Iris pigment epithelial cell (primary cell): ENCODE data around the gene FGD3.

Experiments used
- DNase-seq: peaks from one replicate; pipeline ENCODE4 v3.0.0-alpha.2; 2011; ENCODE audit warnings: low read depth

The FGD3 gene

DNA sequence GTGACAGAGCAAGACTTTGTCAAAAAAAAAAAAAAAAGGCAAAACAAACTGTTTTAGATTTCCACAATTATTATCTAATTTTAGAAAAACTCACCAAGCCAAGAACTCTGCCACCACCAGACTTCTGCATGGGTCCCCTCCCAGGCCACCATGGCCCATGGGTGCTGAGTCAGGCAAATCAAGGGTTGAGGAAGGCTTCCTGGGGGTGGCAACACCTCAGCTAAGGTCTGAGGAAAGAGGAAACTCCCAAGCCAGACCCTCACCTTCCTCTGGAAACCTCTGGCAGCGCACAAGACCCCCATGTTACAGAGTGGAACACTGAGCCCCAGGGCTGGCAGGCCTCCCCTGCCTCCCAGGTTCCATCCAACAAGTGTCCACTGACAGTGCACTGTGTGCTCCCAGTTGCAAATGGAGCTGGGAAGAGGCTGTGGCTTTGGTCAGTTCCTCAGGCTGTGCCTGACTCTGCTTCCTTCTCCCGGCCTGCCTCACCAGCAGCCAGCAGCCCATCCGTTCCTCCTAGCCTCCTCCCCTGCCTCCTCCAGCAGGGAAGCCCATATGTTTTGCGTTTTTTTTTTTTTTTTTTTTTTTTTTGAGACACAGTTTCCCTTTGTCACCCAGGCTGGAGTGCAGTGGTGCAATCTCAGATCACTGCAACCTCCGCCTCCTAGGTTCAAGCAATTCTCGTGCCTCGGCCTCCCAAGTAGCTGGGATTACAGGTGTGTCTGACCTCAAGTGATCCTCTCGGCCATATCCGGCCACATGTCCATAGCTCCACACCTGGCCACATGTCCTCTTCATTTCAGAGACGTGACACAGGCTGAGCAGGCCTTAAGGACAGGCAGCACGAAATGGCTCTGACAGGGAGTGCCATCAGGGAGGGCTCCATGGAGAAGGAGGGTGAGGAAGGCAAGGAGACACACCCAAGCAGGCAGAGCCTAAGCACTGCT, 107.7 kb downstream of the FGD3 start:
- DNase-seq, result no peak

DNA sequence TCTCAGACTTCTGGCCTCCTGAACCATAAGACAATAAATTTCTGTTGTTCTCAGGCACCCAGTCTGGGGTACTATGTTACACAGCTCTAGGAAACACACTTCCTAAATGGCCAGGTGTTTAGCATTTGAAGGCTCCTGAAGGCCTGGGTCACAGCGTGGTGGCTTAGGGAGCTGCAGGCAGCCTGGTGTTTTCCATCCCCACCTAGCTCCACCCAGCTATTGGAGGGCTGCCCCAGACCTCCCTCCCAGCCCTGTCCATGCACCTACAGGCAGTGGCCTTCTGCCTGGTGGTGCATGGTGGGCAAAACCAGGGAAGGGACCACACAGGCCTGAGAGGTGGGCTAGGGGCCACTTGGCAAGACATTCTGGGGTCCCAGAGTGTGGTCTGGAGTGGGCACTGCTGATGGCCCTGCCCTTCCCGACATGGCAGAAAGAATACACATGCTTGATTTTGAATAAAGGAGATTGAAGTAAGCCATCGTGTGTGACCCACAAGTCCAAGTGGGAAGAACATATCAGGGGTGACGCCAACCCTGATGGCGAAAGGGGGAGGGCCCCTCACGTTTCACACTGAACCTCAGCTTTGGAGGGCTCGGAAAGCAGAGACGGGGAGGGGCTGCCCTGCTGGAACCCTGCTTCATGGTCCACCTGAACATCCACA, 109.8 kb downstream of the FGD3 start:
- DNase-seq, result no peak

DNA sequence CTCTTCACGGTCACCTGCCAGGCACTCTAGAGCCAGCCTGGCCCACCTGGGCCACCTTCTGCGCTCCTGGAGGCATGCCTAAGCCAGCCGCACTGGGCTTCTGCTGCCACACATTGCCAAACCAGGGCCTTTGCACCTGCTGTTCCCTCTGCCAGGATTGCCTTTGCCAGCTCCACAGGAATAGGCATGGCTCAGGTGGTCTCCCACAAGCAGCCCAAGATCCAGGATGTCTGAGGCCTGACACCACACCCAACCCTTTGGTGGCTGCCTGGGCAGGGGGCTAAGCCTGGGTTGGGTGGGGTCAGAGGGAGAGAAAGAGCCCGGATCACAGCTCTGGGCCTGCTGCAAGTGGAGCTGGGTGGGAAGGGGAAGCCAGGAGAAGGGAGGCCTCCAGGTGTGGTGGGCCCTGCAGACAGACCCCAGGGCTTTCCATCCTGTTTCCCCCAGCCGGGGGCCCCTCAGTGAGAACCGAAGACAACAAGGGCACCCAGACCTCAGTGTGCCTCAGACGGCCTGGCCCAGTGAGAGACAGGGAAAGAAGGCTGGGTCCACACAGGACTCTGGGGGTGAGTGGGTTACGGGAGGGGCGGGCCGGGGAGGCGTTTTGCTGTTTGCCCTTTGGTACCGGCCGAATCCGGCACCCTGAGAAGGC, 110.5 kb downstream of the FGD3 start:
- no peak for DNase-seq

DNA sequence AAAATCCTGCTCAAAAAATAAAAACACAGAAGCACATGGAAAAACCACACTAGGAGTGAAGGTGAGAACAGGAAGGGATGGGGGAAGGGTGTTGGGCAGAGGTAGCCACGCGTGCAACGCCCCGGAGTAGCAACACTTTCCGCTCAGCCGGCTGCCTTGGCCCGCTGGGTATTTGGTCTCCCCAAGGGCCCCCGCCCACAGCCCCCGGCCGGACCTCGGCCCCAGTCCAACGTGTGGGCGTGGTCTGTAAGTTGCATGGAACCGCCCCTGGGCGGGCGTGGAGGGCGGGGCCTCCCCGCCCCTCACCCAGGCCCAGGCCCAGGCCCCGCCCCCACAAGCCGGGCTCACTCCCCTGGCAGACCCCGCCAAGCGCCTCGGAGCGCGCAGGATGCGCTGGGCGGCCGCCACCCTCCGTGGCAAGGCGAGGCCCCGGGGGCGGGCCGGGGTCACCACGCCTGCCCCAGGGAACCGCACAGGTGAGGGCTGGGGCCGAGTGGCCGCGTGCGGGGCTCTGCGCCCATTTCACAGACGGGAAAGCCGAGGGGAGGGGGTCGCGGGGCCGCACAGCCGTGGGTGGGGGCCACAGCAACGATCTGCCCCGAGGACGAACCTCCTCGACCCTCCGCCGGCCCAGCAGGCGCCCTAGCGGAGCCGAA, 111.2 kb downstream of the FGD3 start, which contains the start of gene SUSD3:
SUSD3 (plus strand) TSS at position 347 of the 656 bp plus-strand sequence; CDS start at position 389, 42 bp downstream.
- no peak for DNase-seq

DNA sequence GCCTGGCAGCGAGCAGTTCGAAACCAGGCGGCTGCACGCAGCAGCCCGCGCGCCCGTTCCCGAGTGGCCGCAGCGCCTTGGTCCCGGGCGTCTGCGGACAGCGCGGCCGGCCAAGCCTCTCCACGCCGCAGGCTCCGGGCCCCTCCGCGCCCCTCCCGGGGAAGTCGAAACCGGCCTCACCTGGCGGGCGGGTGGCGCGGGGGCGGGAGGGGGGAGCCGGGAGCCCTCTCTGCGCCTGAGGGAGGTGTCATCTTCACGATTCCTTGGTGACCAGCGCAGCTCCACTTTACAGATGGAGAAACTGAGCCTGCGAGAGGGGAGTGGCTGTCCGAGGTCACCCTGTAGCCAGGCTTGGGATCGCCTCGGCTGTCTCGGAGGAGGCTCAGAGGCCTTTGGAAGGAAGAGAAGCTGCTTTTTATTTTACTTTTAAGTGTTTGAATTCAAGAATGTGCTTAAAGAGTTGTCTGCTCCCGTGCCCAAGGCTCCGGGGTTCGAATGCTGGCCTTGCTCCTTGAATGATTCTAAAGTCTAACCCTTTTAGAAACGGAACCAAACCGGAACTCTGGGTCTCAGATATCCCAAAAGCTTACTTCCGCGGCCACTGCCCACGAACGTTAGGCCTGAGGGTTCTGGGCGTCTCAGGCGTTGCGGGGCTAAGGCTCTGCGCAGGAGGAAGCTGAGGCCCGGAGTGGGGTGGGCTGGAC, 111.8 kb downstream of the FGD3 start:
- no peak for DNase-seq

DNA sequence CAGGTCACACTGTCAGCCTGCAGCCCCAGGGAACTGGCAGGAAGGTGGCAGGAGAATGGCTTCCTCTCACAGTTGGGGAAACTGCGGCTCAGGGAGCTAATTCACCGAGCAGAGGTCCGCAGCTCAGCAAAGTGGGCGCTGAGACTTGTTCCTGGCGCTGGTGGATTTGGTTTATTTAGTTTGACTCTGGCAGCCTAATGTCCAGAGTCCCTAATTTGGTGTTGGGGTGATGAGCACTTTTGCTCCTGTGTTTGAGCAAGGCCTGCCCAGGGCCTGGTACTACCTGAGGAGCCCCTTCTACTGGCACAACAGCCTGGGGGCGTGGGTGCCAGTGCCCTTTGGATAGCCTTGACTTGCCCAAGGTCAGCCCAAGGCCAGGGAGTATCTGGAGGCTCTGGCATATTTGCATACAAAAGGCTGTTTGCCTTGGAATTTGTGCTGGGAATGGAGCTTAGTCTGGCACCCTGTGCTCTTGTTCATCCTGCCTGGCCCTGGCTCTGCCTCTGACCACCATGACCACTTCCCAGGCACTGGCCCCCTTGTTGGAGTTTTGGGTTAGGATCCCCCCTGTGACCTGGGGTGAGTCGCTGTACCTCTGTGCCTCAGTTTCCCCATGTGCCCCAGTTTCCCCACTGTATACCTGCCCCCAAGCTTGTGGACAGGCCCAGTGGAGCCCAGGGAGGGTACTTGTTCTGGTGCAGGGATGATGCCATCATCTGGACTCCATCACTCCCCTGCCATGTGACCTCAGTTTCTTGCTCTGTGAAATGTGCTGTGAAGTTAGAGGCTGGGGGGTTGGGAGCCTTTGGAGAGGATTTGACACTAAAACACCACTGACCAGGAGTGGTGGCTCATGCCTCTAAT, 112.6 kb downstream of the FGD3 start:
- no peak for DNase-seq

DNA sequence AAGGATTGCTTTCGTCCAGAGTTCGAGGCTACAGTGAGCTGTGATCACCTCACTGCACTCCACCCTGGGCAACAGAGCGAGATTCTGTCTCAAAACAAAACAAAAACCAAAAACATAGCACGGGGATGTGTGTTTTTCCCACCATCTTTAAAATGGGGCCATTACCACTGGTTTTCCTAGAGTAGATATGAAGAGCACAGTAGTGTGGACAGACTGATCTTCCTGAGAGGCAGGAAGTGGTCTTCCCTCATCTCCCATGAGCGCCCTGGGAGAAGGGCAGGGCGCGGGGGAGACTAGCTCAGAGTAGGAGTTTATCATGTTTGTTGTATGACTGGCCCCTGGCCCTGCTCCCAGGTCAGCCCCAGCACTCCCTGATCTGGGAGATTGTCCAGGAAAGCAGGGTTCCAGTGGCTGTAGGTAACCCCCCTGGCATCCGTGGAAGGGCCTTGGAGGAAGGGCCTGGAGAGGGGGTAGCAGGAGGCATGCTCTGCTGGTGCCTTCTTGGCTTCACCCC, 113.5 kb downstream of the FGD3 start:
- DNase-seq, result peak; percentile 17

DNA sequence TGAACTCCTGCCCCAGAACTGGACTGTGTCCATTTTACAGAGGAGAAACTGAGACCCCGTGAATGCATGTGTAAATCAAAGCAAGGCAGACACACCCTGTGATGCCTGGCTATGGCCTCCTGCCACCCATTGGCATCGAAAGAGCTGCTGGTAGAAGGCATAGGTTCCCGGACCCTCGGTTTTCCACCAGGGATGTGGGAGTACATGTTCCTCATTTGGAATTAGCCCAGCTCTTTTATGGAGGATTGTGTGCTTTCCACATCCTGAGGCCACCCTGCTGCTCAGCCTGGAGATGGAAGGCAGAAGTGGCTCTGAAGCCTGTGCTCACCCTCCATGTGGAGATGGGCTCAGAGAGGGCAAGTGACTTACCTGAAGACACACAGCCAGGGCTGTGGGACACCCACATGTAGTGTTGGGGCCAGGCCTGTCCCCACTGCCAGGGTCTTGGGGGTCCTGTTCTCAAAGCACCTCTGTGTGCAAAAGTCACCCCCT, 114.0 kb downstream of the FGD3 start:
- DNase-seq, result no peak

DNA sequence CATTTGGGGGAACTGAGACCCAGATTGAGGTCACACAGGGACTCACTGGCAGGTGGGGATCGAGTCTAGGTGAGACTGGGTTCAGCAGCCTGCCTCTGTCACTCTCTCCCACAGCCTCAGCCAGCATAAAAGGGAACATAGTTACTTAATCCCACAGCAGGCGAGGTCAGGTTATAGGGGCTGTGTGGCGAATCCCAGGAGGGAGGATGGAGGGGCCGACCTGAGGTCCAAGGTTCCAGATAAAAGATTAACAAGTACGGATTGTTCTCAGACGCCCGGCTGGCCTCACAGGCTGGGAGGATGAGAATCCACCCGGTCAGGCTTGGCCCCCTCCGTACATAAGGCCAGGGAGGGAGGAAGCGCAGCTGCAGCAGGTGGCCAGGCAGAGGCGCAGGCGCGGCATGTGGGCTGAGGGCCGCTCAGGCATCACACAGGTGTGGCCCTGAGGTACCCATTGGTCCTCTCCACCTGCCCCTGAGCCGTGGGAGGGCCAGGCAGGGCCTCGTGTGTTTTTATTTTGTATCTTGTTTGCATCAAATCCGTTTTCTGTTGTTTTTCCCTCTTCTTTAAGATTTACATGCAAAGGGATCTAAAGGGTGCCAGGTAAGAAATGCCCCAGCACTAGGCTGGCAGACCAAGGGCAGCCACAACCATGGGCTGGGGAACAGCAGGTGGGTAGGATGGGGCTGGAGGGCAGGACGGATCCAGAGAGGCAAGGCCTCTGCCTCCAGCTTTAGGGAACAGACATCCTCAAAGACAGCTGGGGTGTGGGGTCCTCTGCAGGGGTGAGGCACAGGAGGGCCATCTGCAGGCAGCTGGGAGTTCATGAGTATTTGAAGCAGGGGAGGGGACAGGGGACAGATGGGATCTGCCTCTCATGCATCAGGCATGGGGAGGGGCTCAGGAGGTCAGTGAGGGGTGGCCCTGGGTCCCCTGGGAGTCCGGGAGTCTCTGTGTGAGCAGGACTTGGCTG, 114.8 kb downstream of the FGD3 start:
- DNase-seq, result no peak

DNA sequence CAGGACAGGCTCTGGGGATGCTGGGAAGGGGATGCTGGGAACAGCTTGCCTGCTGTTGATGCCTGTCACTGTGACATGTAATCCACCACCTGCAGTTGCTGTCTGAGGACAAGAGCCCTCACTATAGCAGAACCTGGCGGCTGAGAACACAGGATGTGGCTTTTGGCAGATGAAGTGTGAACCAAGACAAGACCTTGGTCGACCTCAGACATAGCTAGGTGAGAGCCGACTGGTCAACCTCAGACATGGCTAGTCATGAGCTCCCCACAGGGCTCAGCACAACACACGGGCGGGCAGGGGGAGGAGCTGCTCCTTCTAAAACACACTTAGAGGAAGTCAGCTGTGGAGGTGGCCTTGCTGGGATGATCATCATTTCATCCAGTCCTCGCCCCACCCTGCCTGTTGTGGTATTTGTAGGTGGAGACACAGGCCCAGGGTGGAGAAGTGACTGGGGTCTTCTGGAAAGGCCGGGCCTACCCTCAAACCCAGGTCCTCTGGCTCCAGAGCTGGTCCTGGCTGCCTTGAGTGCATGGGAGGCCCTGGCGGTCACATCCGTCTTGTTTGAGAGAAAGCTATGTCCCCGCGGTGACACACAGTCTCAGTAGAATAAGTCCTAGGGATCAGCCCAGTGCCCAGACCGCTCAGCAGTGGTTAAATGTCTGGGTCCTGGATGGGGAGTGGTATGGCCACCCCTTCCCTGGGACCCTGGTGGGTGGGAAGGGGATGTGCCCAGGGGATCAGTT, 117.2 kb downstream of the FGD3 start:
- peak; percentile 18 for DNase-seq

DNA sequence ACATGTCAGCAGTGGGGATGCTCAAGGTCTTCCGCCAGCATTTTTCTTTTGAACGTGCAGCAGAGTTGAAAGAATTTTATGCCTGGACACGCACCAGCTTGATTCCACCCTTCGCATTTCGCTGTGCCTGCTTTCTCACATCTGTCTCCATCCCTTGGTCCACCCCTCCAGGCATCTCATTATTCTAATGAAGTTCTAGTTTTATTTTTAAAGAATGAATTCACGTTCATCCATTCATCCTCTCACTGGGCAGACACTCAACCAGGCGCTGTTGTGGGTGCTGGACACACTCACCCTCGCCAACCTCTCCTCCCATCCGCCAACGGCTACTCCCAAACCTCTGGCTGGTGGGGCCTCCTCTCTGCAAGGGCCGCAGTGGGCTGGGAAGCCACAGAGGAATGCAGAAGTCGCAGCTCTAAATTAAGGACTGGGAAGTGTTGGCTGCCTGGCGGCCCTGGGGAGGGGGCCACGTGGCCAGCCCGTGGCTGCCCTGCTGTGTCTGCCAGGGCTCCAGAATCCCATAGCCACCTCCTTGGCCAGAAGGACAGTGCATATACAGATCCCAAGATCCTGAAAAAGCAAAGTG, 117.9 kb downstream of the FGD3 start:
- no peak for DNase-seq

DNA sequence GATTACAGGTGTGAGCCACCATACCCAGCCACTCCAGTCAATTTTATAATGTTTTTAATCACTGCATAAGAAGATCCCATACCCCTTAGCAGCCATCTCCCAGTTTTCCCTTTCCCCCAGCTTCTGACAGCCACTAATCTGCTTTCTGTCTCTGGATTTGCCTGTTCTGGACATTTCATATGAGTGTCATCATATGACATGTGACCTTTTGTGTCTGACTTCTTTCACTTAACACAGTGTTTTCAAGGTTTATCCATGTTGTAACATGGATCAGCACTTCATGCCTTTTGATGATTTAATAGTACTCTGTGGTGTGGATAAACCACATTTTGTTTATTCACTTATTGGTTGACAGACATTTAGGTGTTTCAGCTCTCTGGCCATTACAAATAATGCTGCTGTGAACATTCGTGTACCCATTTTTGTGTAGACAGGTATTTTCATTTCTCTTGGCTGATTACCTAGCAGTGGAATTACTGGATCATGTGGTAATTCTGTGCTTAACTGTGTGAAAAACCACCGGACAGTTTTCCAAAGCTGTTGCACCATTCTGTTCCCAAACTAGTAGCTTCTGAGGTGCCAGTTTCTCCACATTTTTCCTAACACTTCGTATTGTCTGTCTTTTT, 119.8 kb downstream of the FGD3 start:
- no peak for DNase-seq

DNA sequence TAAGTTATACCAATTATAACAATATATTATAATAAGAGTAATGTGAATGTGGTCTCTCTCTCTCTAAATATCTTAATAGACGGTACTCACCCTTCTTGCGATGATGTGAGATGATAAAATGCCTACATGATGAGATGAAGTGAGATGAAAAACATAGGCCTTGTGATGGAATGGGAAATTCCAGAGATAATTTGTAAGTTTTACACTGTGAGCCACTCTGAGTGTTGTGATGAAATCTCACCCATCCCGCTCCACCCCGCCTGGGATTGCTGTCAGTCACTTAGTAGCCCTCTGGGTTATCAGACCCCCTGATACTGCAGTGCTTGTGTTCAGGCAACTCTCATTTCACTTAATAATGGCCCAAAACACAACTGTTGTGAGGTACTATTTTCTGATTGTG, 121.6 kb downstream of the FGD3 start:
- DNase-seq, result no peak

DNA sequence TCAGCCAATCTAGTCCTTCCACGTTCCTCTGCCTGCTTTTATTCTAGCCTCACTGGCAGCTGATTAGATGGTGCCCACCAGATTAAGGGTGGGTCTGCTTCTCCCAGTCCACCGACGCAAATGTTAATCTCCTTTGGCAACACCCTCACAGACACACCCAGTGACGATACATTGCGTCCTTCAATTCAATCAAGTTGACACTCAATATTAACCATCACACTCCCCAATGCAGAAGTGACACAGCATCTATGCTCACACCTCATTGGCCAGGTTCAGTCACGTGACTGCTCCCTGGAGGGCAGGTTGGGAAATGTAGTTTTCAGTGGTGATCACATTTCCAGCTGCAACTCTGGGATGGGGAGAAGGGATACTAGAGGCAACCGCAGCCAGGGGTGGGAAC, 124.1 kb downstream of the FGD3 start:
- DNase-seq, result peak; percentile 28

DNA sequence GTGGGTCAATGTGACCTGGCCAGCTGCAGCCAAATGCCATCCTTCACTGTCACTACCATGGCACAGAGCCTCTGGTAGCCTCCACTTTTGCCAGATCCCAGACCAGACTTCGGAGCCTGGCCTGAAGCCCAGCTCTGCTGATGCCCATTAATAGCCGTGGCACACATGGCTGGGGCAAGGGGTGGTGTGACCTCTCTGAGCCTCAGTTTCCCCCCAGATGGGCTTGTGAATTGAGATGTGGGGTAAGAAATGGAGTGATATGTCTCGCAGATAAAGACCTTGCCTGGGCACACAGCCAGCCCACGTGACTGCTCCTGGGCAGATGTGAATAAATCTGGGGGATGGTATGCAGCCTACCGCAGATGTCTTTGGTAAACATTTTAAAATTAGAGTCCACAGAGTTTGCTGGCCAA, 125.1 kb downstream of the FGD3 start:
- DNase-seq, result peak; percentile 62

DNA sequence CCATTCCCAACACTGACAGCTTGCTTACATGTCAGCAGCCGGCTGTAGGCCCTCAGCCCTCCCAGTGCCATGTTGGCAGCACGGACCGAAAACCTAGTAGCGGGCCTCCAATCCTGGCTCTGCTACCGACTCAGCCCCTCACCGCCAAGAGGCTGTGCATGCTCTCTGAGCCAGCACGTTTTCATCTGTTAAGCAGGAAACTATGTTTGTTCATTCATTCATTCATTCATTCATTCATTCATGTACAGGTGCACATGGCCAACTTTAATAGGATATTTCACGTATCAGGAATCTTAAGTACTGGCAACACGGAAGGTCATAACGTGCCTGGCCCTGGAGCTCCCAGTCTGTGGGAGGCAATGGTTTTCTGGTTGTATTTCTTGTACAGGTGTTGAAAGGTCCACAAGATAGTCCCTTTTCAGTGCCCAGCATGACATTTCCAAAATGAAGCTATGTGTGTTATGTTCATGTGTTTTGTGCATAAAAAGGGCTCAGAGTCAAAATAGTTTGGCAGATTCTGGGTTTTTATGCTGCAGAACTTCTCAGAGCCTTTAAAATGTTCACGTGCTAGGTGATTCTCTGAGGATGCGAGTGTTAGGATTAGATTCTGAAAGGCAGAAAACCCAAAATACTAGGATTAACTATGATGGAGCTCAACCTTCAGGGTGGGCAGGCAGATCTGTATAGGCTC, 128.9 kb downstream of the FGD3 start:
- no peak for DNase-seq

DNA sequence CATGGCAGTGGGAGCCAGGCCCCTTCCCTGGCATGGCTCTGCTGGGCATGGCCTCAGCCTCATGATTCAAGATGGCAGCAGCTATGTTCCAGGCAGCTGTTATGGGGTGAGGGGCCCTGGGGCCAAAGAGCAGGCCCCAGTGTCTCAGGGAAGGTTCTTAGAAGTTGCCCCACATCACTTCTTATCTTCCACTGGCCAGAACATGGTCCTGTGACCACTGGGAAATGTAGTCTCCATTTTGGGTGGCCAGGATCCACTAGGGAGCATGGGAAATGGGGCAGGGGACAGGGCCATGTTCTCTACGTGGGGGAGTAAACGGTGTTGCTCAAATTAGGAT, 129.4 kb downstream of the FGD3 start:
- no peak for DNase-seq
